ENCODE measurements around the gene SHFL. TPM values are rescaled to one million over a fixed set of nuclear protein-coding genes. Genes with fewer than 3 reads are reported as not detected.

Gene SHFL
- total RNA-seq, 4 donors from 2014 or later, result 39.9 to 125 (median 62.7) TPM

DNA sequence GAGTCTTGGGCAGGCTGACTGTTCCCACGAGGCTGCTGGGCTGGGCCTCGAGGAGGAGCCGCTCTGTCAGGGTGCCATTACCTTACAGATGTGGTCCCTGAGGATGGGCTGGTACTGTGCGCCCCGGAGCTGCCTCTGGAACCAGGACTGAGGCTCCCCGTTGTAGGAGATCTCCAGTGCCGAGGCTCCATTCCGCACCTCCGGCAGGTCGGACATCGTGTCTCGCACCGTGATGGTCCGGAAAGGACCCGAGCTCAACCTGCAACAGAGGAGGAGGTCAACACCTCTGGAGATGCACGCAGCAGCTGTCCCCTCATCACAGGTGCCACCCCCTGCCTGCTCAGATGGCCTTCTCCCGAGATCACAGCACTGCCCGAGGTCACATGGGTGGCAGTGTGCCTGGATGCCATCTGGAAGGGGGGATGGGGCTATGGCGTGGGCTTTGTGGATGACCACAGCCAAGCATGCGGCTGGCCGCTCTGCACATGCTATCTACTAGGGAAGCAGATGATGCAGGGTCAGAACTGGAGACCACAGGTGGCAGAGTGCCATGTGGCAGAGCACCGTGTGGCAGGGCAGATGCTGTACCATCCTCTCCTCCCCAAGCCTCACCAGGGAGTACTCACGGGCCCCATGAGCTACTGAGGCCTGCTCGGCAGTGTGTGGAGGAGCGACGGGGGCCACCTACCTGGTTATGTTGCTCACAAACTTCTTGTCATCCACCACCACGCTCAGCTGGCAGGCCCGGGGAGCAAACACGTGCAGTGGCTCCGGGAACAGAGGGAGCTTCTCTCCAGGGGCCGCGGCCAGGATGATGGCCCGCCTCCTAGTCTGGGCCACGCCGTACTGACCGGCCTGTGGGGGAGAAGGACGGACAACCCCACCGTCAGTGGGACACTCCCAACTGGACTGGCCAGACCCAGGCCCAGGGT lies 51.9 kb downstream of the SHFL start:
- TF ChIP-seq POLR2A (IDR thresholded peaks at IDR 0.05), result no peak
- TF ChIP-seq, protein P1, sequence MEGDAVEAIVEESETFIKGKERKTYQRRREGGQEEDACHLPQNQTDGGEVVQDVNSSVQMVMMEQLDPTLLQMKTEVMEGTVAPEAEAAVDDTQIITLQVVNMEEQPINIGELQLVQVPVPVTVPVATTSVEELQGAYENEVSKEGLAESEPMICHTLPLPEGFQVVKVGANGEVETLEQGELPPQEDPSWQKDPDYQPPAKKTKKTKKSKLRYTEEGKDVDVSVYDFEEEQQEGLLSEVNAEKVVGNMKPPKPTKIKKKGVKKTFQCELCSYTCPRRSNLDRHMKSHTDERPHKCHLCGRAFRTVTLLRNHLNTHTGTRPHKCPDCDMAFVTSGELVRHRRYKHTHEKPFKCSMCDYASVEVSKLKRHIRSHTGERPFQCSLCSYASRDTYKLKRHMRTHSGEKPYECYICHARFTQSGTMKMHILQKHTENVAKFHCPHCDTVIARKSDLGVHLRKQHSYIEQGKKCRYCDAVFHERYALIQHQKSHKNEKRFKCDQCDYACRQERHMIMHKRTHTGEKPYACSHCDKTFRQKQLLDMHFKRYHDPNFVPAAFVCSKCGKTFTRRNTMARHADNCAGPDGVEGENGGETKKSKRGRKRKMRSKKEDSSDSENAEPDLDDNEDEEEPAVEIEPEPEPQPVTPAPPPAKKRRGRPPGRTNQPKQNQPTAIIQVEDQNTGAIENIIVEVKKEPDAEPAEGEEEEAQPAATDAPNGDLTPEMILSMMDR (IDR thresholded peaks at IDR 0.05), result no peak
- H3K4me3 ChIP-seq, result no peak overlapping the region
- H3K9me3 ChIP-seq, result no peaks in the 10 kb centered on the region
- no peak for DNase-seq
- no peaks in the 10 kb centered on the region for H3K27me3 ChIP-seq
- no peak overlapping the region for H3K27ac ChIP-seq
- H3K36me3 ChIP-seq, result peaks cover 0 to 94% (median 0%) of the 10 kb centered on the region in 3 donors
- H3K4me1 ChIP-seq, result peaks cover 0 to under 1% (median 0%) of the 10 kb centered on the region in 4 donors

DNA sequence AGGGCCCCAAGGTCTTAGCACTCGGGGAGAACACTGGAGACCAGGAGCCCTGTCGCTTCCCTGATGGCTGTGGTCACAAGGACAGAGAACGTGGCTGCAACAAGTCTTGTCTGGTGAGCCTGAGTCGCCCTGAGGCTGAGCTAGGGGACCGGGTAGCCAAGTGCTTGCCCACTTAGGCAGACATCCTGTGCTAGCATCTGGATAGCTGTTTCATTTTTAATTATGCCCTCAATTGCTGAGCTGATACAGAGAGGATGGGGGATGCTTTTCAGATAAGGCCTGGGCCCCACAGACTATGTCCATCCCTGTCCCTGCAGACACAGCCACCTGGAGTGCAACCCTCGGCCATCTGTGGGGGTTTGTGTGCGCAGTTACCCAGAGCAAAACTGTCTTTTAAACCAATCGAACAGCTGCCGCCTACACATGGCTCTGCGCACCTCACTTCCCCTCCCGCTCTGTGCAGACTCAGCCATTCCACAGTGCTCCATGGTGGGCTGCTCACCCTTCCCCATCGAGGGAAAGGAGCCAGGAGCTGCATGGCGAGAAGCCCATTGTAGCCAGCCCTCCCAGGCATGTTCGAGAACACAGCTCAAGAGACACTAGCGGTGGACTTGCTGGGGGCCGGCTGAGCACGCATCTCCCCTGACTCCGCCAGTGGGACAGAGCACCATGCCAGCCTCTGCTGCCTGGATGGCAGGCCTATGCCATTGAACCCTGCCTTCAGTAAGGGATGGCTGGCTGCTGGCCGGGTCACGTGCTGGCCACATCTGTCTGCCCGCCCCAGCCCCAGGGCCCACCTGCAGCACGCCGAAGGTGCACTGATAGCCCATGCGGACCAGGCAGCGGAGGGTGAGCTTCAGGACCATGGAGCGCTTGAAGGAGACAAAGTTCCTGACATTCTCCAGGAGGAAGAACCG lies 53.0 kb downstream of the SHFL start:
- no peak for TF ChIP-seq POLR2A (IDR thresholded peaks at IDR 0.05)
- TF ChIP-seq, protein P1 (IDR thresholded peaks at IDR 0.05), result no peak
- H3K4me3 ChIP-seq, result no peak overlapping the region
- no peaks in the 10 kb centered on the region for H3K9me3 ChIP-seq
- H3K27ac ChIP-seq, result no peak overlapping the region
- no peaks in the 10 kb centered on the region for H3K27me3 ChIP-seq
- peaks cover 0 to 3% (median 0%) of the 10 kb centered on the region in 4 donors for H3K4me1 ChIP-seq
- DNase-seq, result no peak
- H3K36me3 ChIP-seq, result peaks cover 0 to 95% (median 3%) of the 10 kb centered on the region in 3 donors

DNA sequence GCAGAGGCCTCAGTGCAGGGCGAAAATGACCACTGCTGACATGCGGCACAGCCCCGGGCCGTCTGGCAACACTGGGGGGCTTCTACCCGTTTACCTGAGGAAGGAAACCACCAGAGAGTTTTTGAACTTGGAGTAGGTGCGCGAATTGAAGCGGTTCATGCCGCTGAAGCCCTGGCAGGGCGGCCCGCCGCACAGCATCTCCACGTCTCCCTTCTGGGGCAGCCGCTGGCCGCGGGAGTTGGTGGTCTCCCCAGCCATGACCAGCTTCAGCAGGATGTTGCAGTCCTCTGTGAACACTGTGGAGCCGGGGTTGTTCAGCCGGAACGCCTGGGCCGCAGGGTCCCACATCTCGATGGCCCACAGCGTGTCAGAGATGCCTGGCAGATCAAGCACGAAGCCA lies 53.8 kb downstream of the SHFL start:
- Histone ChIP-seq H3K27me3 (no peaks in the 10 kb centered on the region), H3K36me3 (peaks cover 0 to 91% (median 3%) of the 10 kb centered on the region in 3 donors), H3K4me1 (peaks cover 0 to 3% (median 0%) of the 10 kb centered on the region in 4 donors), H3K27ac (no peak overlapping the region), H3K4me3 (no peak overlapping the region), H3K9me3 (no peaks in the 10 kb centered on the region)
- no peak for TF ChIP-seq POLR2A (IDR thresholded peaks at IDR 0.05)
- TF ChIP-seq, protein P1 (IDR thresholded peaks at IDR 0.05), result no peak
- no peak for DNase-seq

DNA sequence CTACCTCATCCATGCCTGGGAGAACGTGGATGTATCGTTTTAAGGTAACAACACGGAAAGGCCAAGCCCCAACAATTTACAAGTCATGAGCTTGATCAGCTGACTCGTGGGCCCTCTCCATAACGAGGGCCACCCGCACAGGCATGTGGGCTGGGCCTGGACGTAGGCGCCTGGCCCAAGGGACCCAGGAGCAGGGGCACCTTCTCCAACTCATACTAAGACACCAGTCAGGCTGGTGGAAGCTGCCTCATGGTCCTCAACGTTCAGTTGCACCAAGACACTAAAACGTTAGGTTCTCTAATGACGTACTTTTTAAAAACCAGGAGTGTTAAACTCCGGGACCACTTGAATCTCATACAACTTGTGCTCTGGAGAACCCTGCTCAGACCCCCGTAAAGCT lies 55.4 kb downstream of the SHFL start:
- Histone ChIP-seq H3K4me1 (peaks cover 0 to 3% (median 0%) of the 10 kb centered on the region in 4 donors), H3K27ac (peak overlapping the region in 1 of 4 donors; percentile 66), H3K9me3 (no peaks in the 10 kb centered on the region), H3K27me3 (no peaks in the 10 kb centered on the region), H3K36me3 (peaks cover 0 to 92% (median 3%) of the 10 kb centered on the region in 3 donors), H3K4me3 (no peak overlapping the region)
- TF ChIP-seq, protein P1 (IDR thresholded peaks at IDR 0.05), result no peak
- no peak for TF ChIP-seq POLR2A (IDR thresholded peaks at IDR 0.05)
- DNase-seq, result no peak

DNA sequence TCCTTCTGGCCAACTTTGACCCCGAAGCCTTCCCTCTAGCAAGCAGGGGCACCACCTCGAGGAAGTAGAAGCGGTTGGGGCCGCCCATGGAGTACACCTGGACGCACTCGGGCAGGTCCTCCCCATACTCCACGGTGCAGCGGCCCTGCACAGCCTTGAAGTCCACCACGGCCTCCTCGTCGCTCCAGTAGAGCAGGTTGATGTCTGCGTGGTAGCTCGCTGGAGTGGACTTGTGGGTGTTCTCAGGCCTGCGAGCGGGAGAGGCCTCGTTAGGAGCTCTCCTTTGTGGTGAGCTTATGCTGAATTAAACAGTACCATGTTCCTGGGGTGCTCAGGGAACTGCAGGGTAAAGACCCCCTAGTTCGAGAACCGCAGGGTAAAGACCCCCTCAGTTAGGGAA lies 55.9 kb downstream of the SHFL start:
- DNase-seq, result no peak
- no peak for TF ChIP-seq POLR2A (IDR thresholded peaks at IDR 0.05)
- TF ChIP-seq, protein P1 (IDR thresholded peaks at IDR 0.05), result no peak
- Histone ChIP-seq H3K27me3 (no peaks in the 10 kb centered on the region), H3K36me3 (peaks cover 0 to 92% (median 3%) of the 10 kb centered on the region in 3 donors), H3K4me3 (no peak overlapping the region), H3K27ac (peak overlapping the region; percentile 52 to 80 (median 59)), H3K4me1 (peaks cover 0 to 3% (median 0%) of the 10 kb centered on the region in 4 donors), H3K9me3 (no peaks in the 10 kb centered on the region)
